DND-41 (cell line): Measurements from ENCODE around the gene PNMA8A.

Experiments used
- EZH2 ChIP-seq: IDR thresholded peaks from 3 replicates; pipeline ENCODE4 v1.6.1; 2012; ENCODE audit warnings: borderline replicate concordance, low read depth, mild to moderate bottlenecking, moderate library complexity, low read length, inconsistent platforms; ENCODE audit not compliant: severe bottlenecking
- TF ChIP-seq, protein P1 (sequence below): IDR thresholded peaks from 2 replicates; pipeline ENCODE4 v1.5.1; 2012; ENCODE audit warnings: borderline replicate concordance, low read length, moderate library complexity, mild to moderate bottlenecking; ENCODE audit not compliant: poor library complexity, severe bottlenecking; ENCODE audit errors: extremely low read depth

DNA sequence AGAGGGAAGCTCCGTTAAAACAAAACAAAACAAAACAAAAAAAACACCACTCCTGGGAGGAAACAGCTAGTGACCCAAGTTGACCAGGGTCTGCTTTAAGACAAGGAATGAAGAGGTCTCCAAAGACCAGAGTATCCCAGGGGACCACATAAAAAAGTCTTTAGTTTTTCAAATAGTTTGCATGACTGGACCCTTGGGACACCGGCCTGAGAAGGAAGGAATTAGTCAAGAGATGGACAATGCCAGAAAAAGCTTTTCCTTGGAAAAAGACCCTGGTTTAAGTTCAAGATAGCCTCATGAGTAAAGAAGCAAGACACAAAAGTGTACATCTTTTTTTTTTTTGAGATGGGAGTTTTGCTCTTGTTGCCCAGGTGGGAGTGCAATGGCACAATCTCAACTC lies 36.8 kb upstream of the PNMA8A start:
- TF ChIP-seq, protein P1, sequence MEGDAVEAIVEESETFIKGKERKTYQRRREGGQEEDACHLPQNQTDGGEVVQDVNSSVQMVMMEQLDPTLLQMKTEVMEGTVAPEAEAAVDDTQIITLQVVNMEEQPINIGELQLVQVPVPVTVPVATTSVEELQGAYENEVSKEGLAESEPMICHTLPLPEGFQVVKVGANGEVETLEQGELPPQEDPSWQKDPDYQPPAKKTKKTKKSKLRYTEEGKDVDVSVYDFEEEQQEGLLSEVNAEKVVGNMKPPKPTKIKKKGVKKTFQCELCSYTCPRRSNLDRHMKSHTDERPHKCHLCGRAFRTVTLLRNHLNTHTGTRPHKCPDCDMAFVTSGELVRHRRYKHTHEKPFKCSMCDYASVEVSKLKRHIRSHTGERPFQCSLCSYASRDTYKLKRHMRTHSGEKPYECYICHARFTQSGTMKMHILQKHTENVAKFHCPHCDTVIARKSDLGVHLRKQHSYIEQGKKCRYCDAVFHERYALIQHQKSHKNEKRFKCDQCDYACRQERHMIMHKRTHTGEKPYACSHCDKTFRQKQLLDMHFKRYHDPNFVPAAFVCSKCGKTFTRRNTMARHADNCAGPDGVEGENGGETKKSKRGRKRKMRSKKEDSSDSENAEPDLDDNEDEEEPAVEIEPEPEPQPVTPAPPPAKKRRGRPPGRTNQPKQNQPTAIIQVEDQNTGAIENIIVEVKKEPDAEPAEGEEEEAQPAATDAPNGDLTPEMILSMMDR, result no peak
- TF ChIP-seq EZH2, result no peak
